Esophagus squamous epithelium (tissue), 4 donors: ENCODE measurements around the gene DNAJC13.

Experiments used
- CTCF ChIP-seq, 6 experiments: fragments of 450-650 bp in 4 of 6; fragments of 200-600 bp in 2 of 6; sonication (generic) in 2 of 6; IDR thresholded peaks; one replicate each; pipeline ENCODE4 v1.5.1; 2016 to 2019; ENCODE audit warnings: antibody characterized with exemption in 6 of 6, mild to moderate bottlenecking in 4 of 6, moderate library complexity in 4 of 6
- POLR2A ChIP-seq, 4 donors: fragments of 450-650 bp; IDR thresholded peaks; one replicate each; pipeline ENCODE4 v1.6.1; 2017; ENCODE audit warnings: antibody characterized with exemption in 4 of 4, mild to moderate bottlenecking in 4 of 4, moderate library complexity in 3 of 4

- TF ChIP-seq CTCF (IDR thresholded peaks at IDR 0.05) (no peak), POLR2A (IDR thresholded peaks at IDR 0.05) (no peak)
These were observed 81.8 kb downstream of the DNAJC13 start for GRCh38 chr3:132499071-132499470.
